ENCODE data around the gene FOXL2NB.
"Not testable (repeated sequence)": the region's sequence is repeated elsewhere in the genome, so short reads cannot be mapped to it uniquely, and the experiment has no call there.

FOXL2NB gene

GRCh38 chr3:138946663-138947494 is at the start of gene FOXL2NB, which contains the start of gene FOXL2:
FOXL2NB (plus strand) TSS chr3:138947217; CDS start chr3:138947365, 148 bp downstream.
FOXL2 (minus strand) TSS chr3:138947137; CDS start chr3:138946722, 415 bp downstream.
- no peak for DNase-seq (ENCODE audit: low read depth)

- no peak for DNase-seq (ENCODE audit: low read depth)
These were observed 48.7 kb upstream of the FOXL2NB start for GRCh38 chr3:138898301-138898700.

GRCh38 chr3:138898708-138899107 is 48.3 kb upstream of the FOXL2NB start:
- DNase-seq (ENCODE audit: low read depth), result no peak

- DNase-seq (ENCODE audit: low read depth), result no peak
These were observed 47.5 kb upstream of the FOXL2NB start for GRCh38 chr3:138899351-138899991.

GRCh38 chr3:138901567-138901966 is 45.5 kb upstream of the FOXL2NB start:
- no peak for DNase-seq (ENCODE audit: low read depth)

- DNase-seq (ENCODE audit: low read depth), result no peak
These were observed 44.8 kb upstream of the FOXL2NB start for GRCh38 chr3:138902171-138902570.

GRCh38 chr3:138907539-138907938 is 39.5 kb upstream of the FOXL2NB start:
- no peak for DNase-seq (ENCODE audit: low read depth)

- no peak for DNase-seq (ENCODE audit: low read depth)
These were observed 38.2 kb upstream of the FOXL2NB start for GRCh38 chr3:138908846-138909245.

GRCh38 chr3:138909904-138910303 is 37.1 kb upstream of the FOXL2NB start:
- DNase-seq (ENCODE audit: low read depth), result no peak

- DNase-seq (ENCODE audit: low read depth), result no peak
These were observed 35.4 kb upstream of the FOXL2NB start for GRCh38 chr3:138911621-138912020.

- DNase-seq (ENCODE audit: low read depth), result no peak
These were observed 34.8 kb upstream of the FOXL2NB start for GRCh38 chr3:138912237-138912636.

GRCh38 chr3:138913766-138914165 is 33.3 kb upstream of the FOXL2NB start:
- DNase-seq (ENCODE audit: low read depth), result no peak

- DNase-seq (ENCODE audit: low read depth), result no peak
These were observed 32.0 kb upstream of the FOXL2NB start for GRCh38 chr3:138914870-138915502.

- DNase-seq (ENCODE audit: low read depth), result peak; percentile 84
These were observed 31.2 kb upstream of the FOXL2NB start for GRCh38 chr3:138915503-138916498.

- no peak for DNase-seq (ENCODE audit: low read depth)
These were observed 30.2 kb upstream of the FOXL2NB start for GRCh38 chr3:138916824-138917223.

- no peak for DNase-seq (ENCODE audit: low read depth)
These were observed 27.7 kb upstream of the FOXL2NB start for GRCh38 chr3:138919325-138919724.

- no peak for DNase-seq (ENCODE audit: low read depth)
These were observed 25.4 kb upstream of the FOXL2NB start for GRCh38 chr3:138921316-138922292.

- DNase-seq (ENCODE audit: low read depth), result not testable (repeated sequence)
These were observed 24.6 kb upstream of the FOXL2NB start for GRCh38 chr3:138922400-138922799.

GRCh38 chr3:138923531-138923994 is 23.5 kb upstream of the FOXL2NB start:
- peak; percentile 74 for DNase-seq (ENCODE audit: low read depth)

- no peak for DNase-seq (ENCODE audit: low read depth)
These were observed 18.2 kb upstream of the FOXL2NB start for GRCh38 chr3:138928727-138929372.

Measured in activated T-cell treated with anti-CD3 and anti-CD28 coated beads for 48 hours (primary cell).